ENCODE results near the gene ACSL5. TPM values are rescaled to one million over a fixed set of nuclear protein-coding genes. Genes with fewer than 3 reads are reported as not detected.

ACSL5 gene
- total and polyA plus RNA-seq, 2 donors (not counting 1 experiment from before 2014, with no cell fraction given): 31.5 to 36.2 TPM

DNA sequence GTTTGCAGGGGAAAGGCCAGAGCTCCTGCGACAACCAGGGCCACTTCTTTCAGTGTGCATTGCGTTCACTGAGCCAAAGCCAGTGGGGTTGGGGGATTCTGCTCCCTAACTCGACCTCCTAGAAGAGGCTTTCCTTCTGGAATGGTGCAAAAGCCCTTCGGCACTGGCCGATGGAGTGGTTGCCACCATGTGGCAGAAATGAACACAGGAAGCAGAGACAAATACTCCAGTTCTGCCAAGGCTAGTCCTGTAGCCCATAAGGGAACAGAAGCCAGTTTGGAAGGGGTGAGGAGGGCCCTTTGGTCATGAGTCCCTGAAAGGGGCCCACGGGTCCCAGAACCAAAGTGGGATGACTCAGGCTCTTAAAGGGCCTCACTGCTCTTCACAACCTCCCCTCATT is 29.7 kb upstream of the ACSL5 start:
- H3K9ac ChIP-seq (ENCODE audit: low read length): no peak overlapping the region
- DNase-seq (no peak), ATAC-seq (ENCODE audit: low read depth) (no peak)
- H3K4me2 ChIP-seq (replicated peaks; ENCODE audit: low read depth, low read length, poor library complexity, severe bottlenecking): no peak overlapping the region
- H3K27ac ChIP-seq (ENCODE audit: low read length in 2 of 2): no peak overlapping the region
- WGBS (ENCODE audit: insufficient coverage): 84% methylated on average over 4 of the region's 6 CpGs
- Mint-ChIP-seq H3K27me3 (no peaks in the 10 kb centered on the region), H3K9me3 (ENCODE audit: insufficient read depth) (no peaks in the 10 kb centered on the region), H3K27ac (no peak overlapping the region), H3K4me1 (no peaks in the 10 kb centered on the region), H3K4me3 (no peak overlapping the region)
- no peaks in the 10 kb centered on the region for H3K36me3 ChIP-seq (replicated peaks in 1 of 2; ENCODE audit: control extremely low read depth in 1 of 2, control insufficient read depth in 1 of 2, extremely low read depth in 1 of 2, insufficient read depth in 2 of 2, low read length in 1 of 2)
- no peaks in the 10 kb centered on the region for H3K4me1 ChIP-seq (ENCODE audit: control insufficient read depth in 2 of 2, insufficient read depth in 2 of 2, low read length in 2 of 2)
- no peaks in the 10 kb centered on the region for H3K27me3 ChIP-seq (replicated peaks in 1 of 4; ENCODE audit: control extremely low read depth in 1 of 4, control insufficient read depth in 3 of 4, insufficient read depth in 4 of 4, low read length in 3 of 4)
- H3K4me3 ChIP-seq (ENCODE audit: control extremely low read depth in 1 of 5, extremely low read depth in 1 of 5, insufficient read depth in 1 of 5, low read depth in 2 of 5, low read length in 4 of 5): no peak overlapping the region
- ChIA-PET POLR2A (no interaction called here), CTCF (no interaction called here)
- H3K79me2 ChIP-seq (ENCODE audit: control insufficient read depth, insufficient read depth, low read length): no peaks in the 10 kb centered on the region
- intact Hi-C loops (cut with micrococcal nuclease): no loop called here
- TF ChIP-seq EZH2 (IDR thresholded peaks at IDR 0.05; ENCODE audit: borderline replicate concordance, insufficient read depth, low read depth, low read length, poor library complexity, severe bottlenecking): no peak
- TF ChIP-seq, protein P1, sequence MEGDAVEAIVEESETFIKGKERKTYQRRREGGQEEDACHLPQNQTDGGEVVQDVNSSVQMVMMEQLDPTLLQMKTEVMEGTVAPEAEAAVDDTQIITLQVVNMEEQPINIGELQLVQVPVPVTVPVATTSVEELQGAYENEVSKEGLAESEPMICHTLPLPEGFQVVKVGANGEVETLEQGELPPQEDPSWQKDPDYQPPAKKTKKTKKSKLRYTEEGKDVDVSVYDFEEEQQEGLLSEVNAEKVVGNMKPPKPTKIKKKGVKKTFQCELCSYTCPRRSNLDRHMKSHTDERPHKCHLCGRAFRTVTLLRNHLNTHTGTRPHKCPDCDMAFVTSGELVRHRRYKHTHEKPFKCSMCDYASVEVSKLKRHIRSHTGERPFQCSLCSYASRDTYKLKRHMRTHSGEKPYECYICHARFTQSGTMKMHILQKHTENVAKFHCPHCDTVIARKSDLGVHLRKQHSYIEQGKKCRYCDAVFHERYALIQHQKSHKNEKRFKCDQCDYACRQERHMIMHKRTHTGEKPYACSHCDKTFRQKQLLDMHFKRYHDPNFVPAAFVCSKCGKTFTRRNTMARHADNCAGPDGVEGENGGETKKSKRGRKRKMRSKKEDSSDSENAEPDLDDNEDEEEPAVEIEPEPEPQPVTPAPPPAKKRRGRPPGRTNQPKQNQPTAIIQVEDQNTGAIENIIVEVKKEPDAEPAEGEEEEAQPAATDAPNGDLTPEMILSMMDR (IDR thresholded peaks at IDR 0.05): no peak
- no peak overlapping the region for H2AFZ ChIP-seq (ENCODE audit: insufficient read depth, low read depth, low read length, poor library complexity, severe bottlenecking)
- H3K9me3 ChIP-seq (ENCODE audit: control extremely low read depth in 1 of 3, control insufficient read depth in 2 of 3, insufficient read depth in 1 of 3, low read length in 2 of 3): no peaks in the 10 kb centered on the region
- no peaks in the 10 kb centered on the region for H4K20me1 ChIP-seq (ENCODE audit: control insufficient read depth, insufficient read depth, low read length, poor library complexity, severe bottlenecking)

DNA sequence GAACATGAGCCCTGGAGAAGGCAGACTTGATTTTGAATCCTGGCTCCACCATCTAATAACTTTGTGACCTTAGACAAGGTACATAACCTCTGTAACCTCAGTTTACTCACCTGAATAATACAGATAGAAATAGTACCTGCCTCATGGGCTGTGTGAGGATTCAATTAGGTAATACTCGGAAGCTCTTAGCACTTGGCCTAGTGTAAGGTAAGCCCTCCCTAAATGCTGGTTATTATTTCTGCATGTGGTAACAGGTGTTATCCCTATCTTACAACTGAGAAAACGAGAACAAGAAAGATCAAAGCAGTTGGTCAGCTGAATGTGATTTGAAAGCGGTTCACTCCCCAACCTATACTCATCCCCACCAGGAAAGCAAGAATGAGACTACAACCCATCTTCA is 28.7 kb upstream of the ACSL5 start:
- no peaks in the 10 kb centered on the region for H3K27me3 ChIP-seq (replicated peaks in 1 of 4; ENCODE audit: control extremely low read depth in 1 of 4, control insufficient read depth in 3 of 4, insufficient read depth in 4 of 4, low read length in 3 of 4)
- ChIA-PET POLR2A (no interaction called here), CTCF (no interaction called here)
- Mint-ChIP-seq H3K27me3 (no peaks in the 10 kb centered on the region), H3K4me1 (no peaks in the 10 kb centered on the region), H3K27ac (no peak overlapping the region), H3K9me3 (ENCODE audit: insufficient read depth) (no peaks in the 10 kb centered on the region), H3K4me3 (no peak overlapping the region)
- no peak overlapping the region for H3K9ac ChIP-seq (ENCODE audit: low read length)
- H3K4me2 ChIP-seq (replicated peaks; ENCODE audit: low read depth, low read length, poor library complexity, severe bottlenecking): no peak overlapping the region
- H3K79me2 ChIP-seq (ENCODE audit: control insufficient read depth, insufficient read depth, low read length): no peaks in the 10 kb centered on the region
- TF ChIP-seq, protein P1 (IDR thresholded peaks at IDR 0.05): no peak
- no peak for TF ChIP-seq EZH2 (IDR thresholded peaks at IDR 0.05; ENCODE audit: borderline replicate concordance, insufficient read depth, low read depth, low read length, poor library complexity, severe bottlenecking)
- no peak overlapping the region for H2AFZ ChIP-seq (ENCODE audit: insufficient read depth, low read depth, low read length, poor library complexity, severe bottlenecking)
- H3K4me1 ChIP-seq (ENCODE audit: control insufficient read depth in 2 of 2, insufficient read depth in 2 of 2, low read length in 2 of 2): no peaks in the 10 kb centered on the region
- DNase-seq (no peak), ATAC-seq (ENCODE audit: low read depth) (no peak)
- intact Hi-C loops (cut with micrococcal nuclease): no loop called here
- no peaks in the 10 kb centered on the region for H4K20me1 ChIP-seq (ENCODE audit: control insufficient read depth, insufficient read depth, low read length, poor library complexity, severe bottlenecking)
- peaks cover 0 to 4% (median 0%) of the 10 kb centered on the region in 3 donors for H3K9me3 ChIP-seq (ENCODE audit: control extremely low read depth in 1 of 3, control insufficient read depth in 2 of 3, insufficient read depth in 1 of 3, low read length in 2 of 3)
- H3K36me3 ChIP-seq (replicated peaks in 1 of 2; ENCODE audit: control extremely low read depth in 1 of 2, control insufficient read depth in 1 of 2, extremely low read depth in 1 of 2, insufficient read depth in 2 of 2, low read length in 1 of 2): no peaks in the 10 kb centered on the region
- H3K27ac ChIP-seq (ENCODE audit: low read length in 2 of 2): no peak overlapping the region
- no peak overlapping the region for H3K4me3 ChIP-seq (ENCODE audit: control extremely low read depth in 1 of 5, extremely low read depth in 1 of 5, insufficient read depth in 1 of 5, low read depth in 2 of 5, low read length in 4 of 5)
- no CpG with 5 or more reads among the region's 3 CpGs for WGBS (ENCODE audit: insufficient coverage)

Data from B cell (primary cell).